Measurements from ENCODE around the gene RETSAT.

The RETSAT gene

GRCh38 chr2:85307527-85307897, 46.8 kb downstream of the RETSAT start (continued):
- TF ChIP-seq ZNF596 (tag by site-specific recombination; IDR thresholded peaks at IDR 0.05), result no peak
- no peak for TF ChIP-seq PRDM4 (tag by site-specific recombination; IDR thresholded peaks at IDR 0.05)
- TF ChIP-seq PATZ1 (tag by site-specific recombination; IDR thresholded peaks at IDR 0.05), result no peak

GRCh38 chr2:85303780-85304531, 50.4 kb downstream of the RETSAT start:
- H3K27ac ChIP-seq (ENCODE audit: extremely low read depth, low read depth, low read length), result no peak overlapping the region
- H3K9me3 ChIP-seq (ENCODE audit: control insufficient read depth, insufficient read depth, low read depth, low read length), result no peaks in the 10 kb centered on the region
- POLR2A ChIA-PET, result no interaction called here
- peaks cover 0 to 22% of the 10 kb centered on the region in 2 experiments; a peak in 1 of 3 replicates for H3K36me3 ChIP-seq (ENCODE audit: control insufficient read depth in 2 of 2, insufficient read depth in 1 of 2, low read length in 2 of 2)
- no peak for TF ChIP-seq ZNF623 (tag by site-specific recombination; IDR thresholded peaks at IDR 0.05)
- no peak for TF ChIP-seq ZNF140 (tag by site-specific recombination; IDR thresholded peaks at IDR 0.05)
- no peak for TF ChIP-seq ELK4 (IDR thresholded peaks at IDR 0.05; ENCODE audit: borderline replicate concordance, low read depth, low read length)
- no peak for TF ChIP-seq ZNF768 (tag by site-specific recombination; IDR thresholded peaks at IDR 0.05)
- no peak for TF ChIP-seq ZNF660 (tag by site-specific recombination; IDR thresholded peaks at IDR 0.05)
- TF ChIP-seq ZNF701 (tag by site-specific recombination; IDR thresholded peaks at IDR 0.05), result no peak
- TF ChIP-seq MYNN (tag by site-specific recombination; IDR thresholded peaks at IDR 0.05; ENCODE audit: borderline replicate concordance), result no peak
- no peak for TF ChIP-seq ZSCAN23 (tag by site-specific recombination; IDR thresholded peaks at IDR 0.05)
- TF ChIP-seq ZNF155 (tag by site-specific recombination; IDR thresholded peaks at IDR 0.05), result no peak
- no peak for TF ChIP-seq IKZF3 (tag by site-specific recombination; IDR thresholded peaks at IDR 0.05)
- TF ChIP-seq ZNF280D (tag by site-specific recombination; IDR thresholded peaks at IDR 0.05), result no peak
- TF ChIP-seq KLF9 (tag by site-specific recombination; IDR thresholded peaks at IDR 0.05; ENCODE audit: low read depth), result no peak
- TF ChIP-seq ZNF324 (tag by site-specific recombination; IDR thresholded peaks at IDR 0.05), result no peak
- TF ChIP-seq ZFHX2 (tag by site-specific recombination; conservative IDR thresholded peaks at IDR 0.05), result no peak
- TF ChIP-seq, protein P1, sequence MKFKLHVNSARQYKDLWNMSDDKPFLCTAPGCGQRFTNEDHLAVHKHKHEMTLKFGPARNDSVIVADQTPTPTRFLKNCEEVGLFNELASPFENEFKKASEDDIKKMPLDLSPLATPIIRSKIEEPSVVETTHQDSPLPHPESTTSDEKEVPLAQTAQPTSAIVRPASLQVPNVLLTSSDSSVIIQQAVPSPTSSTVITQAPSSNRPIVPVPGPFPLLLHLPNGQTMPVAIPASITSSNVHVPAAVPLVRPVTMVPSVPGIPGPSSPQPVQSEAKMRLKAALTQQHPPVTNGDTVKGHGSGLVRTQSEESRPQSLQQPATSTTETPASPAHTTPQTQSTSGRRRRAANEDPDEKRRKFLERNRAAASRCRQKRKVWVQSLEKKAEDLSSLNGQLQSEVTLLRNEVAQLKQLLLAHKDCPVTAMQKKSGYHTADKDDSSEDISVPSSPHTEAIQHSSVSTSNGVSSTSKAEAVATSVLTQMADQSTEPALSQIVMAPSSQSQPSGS (tag by site-specific recombination; IDR thresholded peaks at IDR 0.05; ENCODE audit: low read depth), result no peak
- TF ChIP-seq, protein P2, sequence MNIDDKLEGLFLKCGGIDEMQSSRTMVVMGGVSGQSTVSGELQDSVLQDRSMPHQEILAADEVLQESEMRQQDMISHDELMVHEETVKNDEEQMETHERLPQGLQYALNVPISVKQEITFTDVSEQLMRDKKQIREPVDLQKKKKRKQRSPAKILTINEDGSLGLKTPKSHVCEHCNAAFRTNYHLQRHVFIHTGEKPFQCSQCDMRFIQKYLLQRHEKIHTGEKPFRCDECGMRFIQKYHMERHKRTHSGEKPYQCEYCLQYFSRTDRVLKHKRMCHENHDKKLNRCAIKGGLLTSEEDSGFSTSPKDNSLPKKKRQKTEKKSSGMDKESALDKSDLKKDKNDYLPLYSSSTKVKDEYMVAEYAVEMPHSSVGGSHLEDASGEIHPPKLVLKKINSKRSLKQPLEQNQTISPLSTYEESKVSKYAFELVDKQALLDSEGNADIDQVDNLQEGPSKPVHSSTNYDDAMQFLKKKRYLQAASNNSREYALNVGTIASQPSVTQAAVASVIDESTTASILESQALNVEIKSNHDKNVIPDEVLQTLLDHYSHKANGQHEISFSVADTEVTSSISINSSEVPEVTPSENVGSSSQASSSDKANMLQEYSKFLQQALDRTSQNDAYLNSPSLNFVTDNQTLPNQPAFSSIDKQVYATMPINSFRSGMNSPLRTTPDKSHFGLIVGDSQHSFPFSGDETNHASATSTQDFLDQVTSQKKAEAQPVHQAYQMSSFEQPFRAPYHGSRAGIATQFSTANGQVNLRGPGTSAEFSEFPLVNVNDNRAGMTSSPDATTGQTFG (tag by site-specific recombination; IDR thresholded peaks at IDR 0.05; ENCODE audit: borderline replicate concordance), result no peak
- no peak for TF ChIP-seq YY2 (tag by site-specific recombination; IDR thresholded peaks at IDR 0.05)
- no peak for TF ChIP-seq ZNF510 (tag by site-specific recombination; IDR thresholded peaks at IDR 0.05; ENCODE audit: insufficient replicate concordance)
- TF ChIP-seq ZNF157 (tag by site-specific recombination; IDR thresholded peaks at IDR 0.05), result no peak
- CTCF ChIA-PET, result interaction anchor here (0.6 to 2.1 kb wide), 2 partner anchors 237 to 250 kb away, joined by 3 to 10 read pairs; no protein-coding TSS in a partner anchor
- H3K4me1 ChIP-seq (ENCODE audit: control insufficient read depth, insufficient read depth, low read length), result no peaks in the 10 kb centered on the region
- H3K4me3 ChIP-seq (ENCODE audit: low read depth, low read length), result no peak overlapping the region

Measured in HEK293 (cell line).